GM19035 (cell line): ENCODE data around the gene HOXB13.
"Not testable (repeated sequence)": the region's sequence is repeated elsewhere in the genome, so short reads cannot be mapped to it uniquely, and the experiment has no call there.

ENCODE experiments used
- ATAC-seq: cut with Tn5 transposase; IDR thresholded peaks from one replicate; pipeline ENCODE4 v1.9.1; 2021; ENCODE audit not compliant: unreplicated experiment

The HOXB13 gene

DNA sequence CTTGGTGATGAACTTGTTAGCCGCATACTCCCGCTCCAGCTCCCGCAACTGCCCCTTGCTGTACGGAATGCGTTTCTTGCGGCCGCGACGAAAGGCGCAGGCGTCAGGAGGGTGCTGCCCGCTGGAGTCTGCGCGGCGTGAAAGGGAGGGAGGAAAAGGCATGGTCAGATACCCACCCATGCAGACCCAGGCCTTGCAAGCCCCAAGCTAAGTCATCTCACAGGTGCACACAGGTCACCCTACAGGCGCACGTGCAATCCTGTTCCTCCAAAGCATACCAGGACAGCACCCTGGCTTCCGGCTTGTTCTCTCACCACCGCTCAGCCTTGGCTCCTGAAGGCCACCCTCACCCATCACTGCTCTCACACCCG is 1.6 kb downstream of the HOXB13 start:
- no peak for ATAC-seq

GRCh38 chr17:48726114-48726915 is 2.2 kb downstream of the HOXB13 start:
- ATAC-seq: no peak

DNA sequence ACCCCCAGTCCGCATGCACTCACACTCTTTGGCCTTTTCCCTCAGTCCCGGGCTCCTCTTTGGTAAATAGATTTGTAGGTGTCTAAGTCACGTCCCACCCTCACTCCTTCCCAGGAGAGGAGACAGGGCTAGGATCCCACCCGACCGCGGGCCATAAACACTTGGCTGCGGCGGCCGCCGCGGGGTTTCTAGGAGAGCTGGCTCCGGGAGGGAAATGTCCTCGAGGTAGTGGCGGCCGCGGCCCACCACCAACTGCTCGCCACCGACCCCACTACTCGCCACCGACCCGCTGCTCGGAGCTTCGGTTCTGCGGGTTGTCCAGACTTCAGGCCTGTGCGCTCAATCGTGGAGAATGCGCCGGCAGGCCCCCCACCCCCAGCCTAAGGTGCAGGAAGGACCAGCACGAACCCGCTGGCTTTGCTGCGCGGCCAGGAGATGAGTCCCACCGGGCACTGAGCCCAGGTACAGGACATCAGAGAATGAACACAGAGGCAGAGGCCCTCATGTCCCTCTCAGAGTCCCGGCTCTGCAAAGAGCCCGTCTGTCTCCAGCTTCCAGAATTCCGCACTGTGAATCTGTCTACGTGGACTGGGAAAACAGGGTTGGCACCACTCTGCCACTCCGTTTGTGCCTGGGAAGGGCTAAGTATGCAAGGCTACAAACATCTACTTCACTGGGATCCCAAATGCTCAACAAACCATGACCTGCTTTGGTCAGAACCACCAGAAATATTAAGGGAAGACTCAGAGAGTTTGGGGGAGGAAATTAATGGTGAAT is 3.1 kb downstream of the HOXB13 start:
- no peak for ATAC-seq

DNA sequence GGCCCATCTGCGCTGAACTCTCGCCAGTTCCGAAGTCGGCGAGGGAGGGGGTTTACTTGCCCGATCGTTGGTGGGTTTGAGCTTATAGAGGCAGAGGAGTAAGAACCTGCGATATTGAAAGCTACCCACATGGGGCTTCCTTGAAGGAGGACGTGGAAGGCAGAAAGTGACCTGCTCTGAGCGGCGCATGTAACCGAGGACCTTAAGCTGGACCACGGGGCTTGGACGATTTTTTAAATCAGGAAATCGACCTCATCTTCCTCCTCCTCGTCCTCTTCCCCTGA is 3.6 kb downstream of the HOXB13 start:
- ATAC-seq: no peak

DNA sequence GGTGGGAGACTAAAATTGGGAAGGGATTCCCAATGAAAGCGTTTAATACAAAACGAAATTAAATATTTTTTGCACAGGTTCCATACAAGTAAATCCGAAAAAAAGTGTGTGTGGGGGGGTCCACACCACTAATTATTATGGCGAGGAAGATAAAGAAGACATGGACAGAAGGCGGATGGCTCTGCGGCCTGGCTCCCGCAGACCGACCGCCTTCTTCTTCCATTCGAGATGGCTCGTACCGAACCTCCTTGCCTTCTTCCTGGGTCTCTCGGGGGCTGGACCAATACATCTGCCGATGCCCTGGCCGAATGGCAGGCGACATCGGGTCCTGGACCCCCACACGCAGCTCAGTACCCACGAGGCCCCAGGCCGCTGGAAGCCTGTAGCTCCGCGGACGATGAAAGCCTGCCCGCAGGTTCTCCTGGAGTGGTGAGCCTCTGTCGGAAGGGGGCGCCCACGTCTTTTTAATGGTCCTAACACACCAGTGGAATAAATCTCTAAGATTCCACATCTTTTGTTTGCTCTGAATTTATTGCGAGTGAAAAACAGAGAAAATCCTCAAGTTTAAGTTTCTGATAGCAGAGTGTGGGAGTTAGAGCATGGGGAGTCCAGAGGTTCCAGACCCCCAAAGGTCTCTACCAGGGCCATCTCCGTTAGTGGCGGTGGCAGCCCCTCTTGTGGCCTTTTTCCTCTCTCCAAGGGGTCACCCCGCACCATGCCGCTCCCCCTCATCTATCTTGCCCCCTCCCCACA is 4.1 kb downstream of the HOXB13 start:
- ATAC-seq: no peak

DNA sequence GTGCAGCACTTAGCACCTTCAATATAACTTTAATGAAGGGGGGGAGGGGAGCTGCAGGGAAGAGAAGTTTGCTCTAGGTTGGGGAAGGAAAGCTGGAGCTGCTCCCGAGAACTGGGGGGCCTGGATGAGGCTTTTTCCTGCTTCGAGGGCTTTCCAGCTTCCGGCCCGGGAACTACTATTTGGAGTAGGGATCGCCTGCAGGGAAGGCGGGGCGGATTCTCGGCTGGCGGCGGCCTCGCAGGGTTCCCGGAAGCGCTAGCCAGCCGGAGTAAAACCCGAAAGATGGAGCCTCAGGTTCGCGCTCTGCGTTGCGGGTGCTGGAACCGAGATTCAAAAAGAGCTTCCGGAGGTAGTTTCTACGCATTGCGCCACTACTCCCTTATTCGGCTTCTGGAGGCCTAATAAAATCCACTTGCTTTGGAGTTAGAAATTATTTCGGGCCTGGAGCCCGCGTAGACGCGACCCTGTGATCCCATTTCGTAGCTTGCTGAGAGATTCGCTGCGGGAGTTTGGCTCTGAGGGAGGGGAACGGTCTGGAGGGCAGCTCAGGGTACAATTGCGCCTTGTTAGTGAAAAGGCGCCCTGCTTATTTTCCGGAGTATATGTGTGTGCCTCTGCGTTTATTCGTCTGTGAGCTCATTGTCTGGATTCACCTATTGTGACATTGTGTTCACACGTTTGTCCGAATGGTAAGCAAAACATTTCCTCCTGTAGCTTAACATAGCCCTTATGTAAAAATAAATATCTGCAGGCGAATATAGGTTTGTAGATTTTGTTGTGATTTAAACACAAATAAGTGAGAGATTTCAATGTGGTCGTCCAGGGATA is 4.9 kb downstream of the HOXB13 start:
- ATAC-seq: no peak

DNA sequence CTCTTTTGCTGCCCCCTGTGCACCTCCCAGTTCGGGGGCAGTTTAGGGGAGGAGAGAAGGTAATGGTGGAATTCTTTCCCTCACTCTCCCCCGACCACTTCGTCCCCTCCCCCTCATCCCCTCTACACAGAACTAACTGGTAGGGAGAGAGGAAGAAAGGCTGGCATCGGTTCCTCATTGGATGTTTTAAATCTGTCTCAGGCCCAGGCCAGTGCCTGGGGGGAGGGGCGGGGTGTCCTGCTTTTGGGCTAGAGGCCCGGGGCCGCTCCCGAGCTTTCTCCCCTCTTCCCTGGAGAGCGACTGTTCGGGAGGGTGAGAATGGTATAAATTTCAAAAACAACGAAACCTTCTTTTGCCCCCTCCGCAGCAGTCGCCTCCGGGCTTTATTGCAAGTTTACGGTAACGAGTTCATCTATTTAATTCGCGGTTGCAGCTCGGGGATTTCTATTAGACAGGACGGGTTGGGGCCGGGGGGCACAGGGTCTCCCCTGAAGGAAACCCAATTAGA is 5.6 kb downstream of the HOXB13 start, which contains the start of gene PRAC2:
Gene PRAC2, plus strand, starts transcription at position 271 of the 508 bp plus-strand sequence. CDS start 1,226 bp downstream, outside the sequence.
- ATAC-seq: no peak

DNA sequence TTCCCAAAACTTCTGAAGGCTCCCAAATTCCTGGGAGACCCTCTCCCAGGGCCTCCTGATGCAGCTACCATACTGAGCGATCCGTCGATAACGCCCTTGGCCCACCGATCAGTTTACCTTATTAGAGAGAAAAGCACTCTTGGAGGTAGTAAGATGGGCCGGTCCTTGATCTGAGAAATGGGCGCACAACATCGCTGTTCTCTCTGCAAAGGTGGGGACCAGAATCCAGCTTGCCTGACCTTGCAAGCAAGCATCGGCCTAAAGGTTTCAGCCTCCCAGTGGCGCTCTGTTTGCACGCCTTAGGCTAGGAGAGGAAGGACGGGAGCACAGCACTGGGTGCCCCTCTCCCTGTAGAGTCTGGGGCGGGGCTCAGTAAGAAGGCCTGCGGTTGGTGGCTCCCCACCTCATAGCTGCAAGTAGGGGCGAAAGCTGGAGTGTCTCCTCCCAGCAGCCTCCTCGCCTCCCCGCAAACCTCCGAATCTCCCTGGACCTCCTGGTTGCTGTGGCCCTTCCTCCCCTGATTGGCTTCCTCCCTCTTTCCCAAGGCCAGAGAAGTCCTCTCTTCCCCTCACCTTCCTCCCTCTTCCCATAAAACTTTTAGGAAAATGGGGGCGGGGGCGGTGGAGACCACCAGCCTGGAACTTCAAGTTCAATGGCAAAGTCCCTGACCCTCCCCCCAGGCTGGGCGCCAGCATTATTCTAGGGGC is 6.2 kb downstream of the HOXB13 start, which contains the start of gene PRAC1:
Gene PRAC1, minus strand, starts transcription at position 318 of the 707 bp plus-strand sequence. Its CDS starts 126 bp downstream, at position 192.
- no peak for ATAC-seq

- ATAC-seq: no peak
Observed at GRCh38 chr17:48721009-48721402, 7.5 kb downstream of the HOXB13 start.

DNA sequence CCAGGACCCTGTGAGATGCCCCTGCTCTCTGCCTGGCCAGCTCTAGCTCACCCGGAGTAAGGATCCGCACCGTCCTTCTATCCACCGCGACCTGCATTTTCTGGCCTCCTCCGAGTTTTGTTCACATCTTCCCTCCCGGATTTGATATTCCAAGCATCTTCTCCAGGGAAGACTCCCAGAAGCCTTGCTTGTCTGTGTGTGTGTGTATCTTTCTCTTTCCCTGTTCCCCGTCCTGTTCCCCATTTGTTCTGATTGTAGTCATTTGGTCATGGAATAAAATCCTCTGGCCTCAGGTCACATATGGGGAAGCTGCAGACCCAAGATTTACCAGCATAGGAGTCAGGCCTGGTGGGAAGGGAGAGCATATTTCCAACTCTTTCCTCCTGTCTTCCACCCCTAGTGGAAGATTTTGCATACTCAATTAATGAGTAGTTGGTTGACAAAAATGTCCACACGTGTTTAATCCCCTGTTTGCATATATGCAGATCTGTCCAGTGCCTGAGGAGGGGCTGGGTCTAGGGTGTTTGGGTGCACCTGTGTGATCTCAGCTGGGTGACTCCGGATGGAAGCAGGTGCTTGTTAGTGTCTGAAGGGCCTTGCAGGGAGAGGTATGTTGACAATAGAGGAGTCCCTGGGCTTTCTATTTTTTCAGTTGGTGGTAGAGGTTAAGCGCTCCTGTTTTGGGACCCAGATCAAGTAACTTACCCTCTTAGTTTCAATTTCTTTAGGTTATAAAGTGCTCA is 8.1 kb downstream of the HOXB13 start:
- ATAC-seq: no peak

DNA sequence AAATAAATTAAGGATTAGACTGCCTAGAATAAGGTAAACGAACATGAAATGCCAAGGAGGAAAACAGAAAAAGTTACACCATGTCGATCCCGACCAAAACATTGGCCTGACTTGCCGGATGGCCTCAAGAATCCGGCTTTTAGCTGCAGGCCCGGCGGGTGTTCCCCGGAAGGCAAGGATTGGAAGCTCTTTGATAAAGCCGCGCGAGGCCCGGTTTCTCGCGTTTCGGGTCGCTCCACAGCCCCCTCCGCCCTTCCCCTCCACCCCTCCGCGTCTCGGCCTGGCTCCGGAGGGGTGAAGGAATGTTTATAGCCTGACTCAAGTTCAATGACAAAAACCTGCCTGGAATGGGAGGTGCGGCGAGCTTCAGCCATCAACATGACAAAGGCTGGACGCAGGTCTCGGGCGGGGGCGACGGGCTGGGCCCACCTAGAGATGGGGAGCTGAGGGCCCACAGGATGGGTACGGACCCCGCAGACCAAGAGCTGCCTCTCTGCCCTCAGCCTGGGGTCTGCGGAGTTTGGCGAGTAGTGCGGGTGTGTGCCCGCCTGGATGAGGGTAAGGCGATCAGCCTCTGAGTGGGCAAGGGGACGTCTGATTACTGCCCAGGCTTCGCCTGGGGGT is 8.8 kb downstream of the HOXB13 start:
- no peak for ATAC-seq

DNA sequence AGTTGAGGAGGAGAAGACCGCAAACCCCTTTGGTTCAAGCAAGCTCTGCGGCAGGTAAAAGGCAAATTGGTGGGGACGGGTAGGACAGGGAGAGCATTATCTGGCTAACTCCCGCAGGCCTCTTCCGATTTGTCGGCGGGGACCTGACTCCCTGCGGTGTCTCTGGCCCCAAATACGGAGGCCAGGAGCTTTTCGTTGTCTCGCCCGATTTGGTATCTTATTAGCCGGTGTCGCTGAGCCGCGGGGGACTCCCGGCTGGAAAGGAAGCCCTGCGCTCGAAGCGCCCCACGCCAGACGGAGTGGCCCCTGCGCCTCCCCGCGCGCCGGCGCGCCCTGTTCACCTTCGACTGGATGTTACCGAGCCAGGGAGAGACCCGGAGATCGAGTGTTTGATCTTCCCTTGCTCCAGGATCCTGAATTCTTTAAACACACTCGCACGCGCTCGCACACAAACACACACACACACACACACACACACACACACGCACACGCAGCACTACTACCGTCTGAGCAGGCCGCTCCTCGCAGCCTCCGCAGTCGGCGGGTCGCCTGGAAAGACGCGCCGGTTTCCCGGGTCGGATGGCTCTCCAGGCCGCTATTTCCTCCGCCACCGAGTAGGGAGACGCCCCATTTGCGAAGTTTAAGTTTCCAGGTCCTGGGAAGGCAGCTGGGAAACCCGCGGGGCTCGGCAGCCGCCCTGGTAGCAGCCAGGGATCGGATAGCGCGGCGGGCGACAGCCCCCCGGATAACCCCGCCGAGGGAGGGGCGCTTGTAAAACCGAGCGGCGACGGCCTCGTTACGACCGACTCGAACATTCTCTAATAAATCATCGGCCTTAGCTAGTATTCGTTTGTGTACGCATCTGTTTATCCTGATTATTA is 9.5 kb downstream of the HOXB13 start:
- no peak for ATAC-seq

GRCh38 chr17:48718227-48718760 is 10.3 kb downstream of the HOXB13 start:
- ATAC-seq: no peak

GRCh38 chr17:48717367-48718226 is 11.0 kb downstream of the HOXB13 start:
- ATAC-seq: no peak

DNA sequence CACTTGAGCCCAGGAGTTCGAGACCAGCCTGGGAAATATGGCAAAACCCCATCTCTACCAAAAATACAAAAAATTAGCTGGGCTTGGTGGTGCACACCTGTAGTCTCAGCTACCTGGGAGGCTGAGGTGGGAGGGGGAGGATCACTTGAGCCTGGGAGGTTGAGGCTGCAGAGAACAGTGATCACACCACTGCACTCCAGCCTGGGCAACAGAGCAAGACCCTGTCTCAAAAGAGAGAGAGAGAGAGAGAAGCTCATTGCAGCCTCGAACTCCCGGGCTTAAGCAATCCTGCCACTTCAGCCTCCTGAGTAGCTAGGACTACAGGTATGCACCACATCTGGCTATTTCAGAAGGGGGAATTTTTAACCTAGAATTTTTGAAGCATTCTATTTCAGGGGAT is 12.0 kb downstream of the HOXB13 start:
- not testable (repeated sequence) for ATAC-seq
